H1 (cell line): ENCODE measurements around the gene NEDD4L. TPM values are rescaled to one million over a fixed set of nuclear protein-coding genes. Genes with fewer than 3 reads are reported as not detected.

Experiments used
- YY1 ChIP-seq: IDR thresholded peaks from 2 replicates; pipeline ENCODE4 v1.6.1; 2011; ENCODE audit warnings: low read depth, mild to moderate bottlenecking, low read length
- polyA plus RNA-seq, 7 experiments: library from polyadenylated mRNA; depleted of rRNA in 3 of 7; stranded (reverse) in 5 of 7; unstranded in 2 of 7; fragments of >200 nt in 5 of 7; fragments of 200-250 nt in 2 of 7; gene quantifications; 1 replicate in 5 of 7; 2 replicates in 1 of 7; 4 replicates in 1 of 7; pipeline versions ENCODE4 v1.2.1 to v1.2.3, GENCODE V29; 2011 to 2013; ENCODE audit warnings: missing spikeins in 2 of 7, mixed read lengths in 2 of 7
- total RNA-seq: library from RNA; stranded (reverse); fragmentation: NEBNext Ultra II Directional; extraction: Animal tissue kit (Norgen Biotek cat#: 25700); gene quantifications from 2 replicates; pipeline ENCODE4 v1.2.1, GENCODE V29; 2021

NEDD4L gene
- total and polyA plus RNA-seq, 2 of the 8 experiments (the other 6 are each of a cell fraction or from before 2014, with no cell fraction given): 37.3 to 69.8 TPM

DNA sequence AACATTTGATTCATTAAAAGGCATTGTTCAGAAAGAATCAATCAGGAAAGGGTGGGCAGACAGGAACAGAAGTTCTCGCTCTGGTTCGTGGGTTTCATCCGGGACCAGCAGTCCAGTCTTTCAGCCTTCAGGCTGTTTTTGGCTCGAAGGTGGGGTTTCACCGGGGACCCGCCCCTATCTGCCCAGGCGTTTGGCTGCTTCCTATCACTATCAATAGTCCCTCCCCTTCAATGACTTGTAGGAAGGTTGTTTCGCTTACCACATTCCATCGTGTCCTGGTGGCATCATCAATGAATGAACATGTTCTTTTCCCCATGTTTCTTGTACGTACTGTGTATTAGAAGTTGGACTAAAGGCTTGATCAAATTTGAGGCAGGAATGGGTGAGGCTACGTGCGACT lies 130.3 kb downstream of the NEDD4L start (continued):
- no peak for TF ChIP-seq YY1
- TF ChIP-seq, all 59 proteins: peak for 0
